Measurements from ENCODE around the gene REEP1.

DNA sequence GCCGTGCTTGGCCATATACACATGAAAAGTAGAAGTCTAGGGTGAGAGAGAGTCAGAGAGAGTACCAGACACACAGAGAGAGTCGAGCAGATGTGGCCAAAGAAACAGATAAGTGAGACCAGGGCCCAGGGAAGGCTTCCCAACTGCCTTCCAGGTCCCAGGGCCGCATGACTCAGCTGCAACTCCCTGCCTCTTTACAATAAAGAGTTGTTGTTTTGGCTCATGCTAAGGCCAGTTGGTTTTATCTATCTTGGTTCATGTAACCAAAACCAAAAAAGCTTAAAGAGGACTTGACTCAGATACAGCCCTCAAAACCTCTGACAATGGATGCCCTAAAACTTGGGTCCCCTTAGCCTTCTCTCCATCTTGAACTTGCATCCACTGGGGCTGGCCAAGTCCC is 36.9 kb downstream of the REEP1 start:
- TF ChIP-seq CTCF (IDR thresholded peaks at IDR 0.05; ENCODE audit: insufficient read depth, low read length, poor library complexity, severe bottlenecking), result no peak
- no peak for TF ChIP-seq EZH2phosphoT487 (conservative IDR thresholded peaks at IDR 0.05; ENCODE audit: low read length)
